ENCODE data around the gene CDNF. TPM values are rescaled to one million over a fixed set of nuclear protein-coding genes. Genes with fewer than 3 reads are reported as not detected.

The CDNF gene
- total and polyA plus RNA-seq, 2 experiments from 2014 or later, result 2.4 to 7.6 TPM

DNA sequence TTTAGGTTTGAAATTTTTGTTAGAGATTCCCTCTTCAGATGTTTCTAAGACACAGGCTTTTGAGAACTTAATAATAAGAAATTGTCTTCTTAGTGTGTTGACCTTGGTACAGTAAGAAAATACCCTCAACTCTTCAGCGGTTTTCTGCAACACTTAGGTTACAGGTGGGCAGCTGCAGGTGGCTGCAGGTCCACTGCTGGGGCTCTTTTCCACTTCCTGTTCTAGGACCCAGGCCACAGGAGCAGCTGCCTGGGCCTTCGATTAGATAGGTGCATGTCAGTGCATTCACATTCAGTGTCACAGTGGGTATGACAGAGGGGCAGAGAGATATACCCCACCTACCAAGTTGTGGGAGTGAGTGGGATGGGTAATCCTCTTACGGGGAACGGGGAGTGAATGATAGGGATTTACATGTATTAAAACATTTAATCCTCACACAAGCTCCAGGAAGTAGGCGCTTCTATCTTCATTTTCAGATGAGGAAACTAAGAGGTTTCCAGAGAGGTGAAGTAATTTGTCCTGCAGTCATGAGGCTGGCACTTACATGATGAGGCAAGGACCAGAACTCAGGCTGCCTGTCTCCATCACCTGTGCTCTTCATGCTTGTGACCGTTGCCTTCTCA, 20.6 kb upstream of the CDNF start:
- H3K4me2 ChIP-seq, result no peak overlapping the region
- WGBS (ENCODE audit: low lambda C conversion rate, missing lambda C conversion rate), result 98% methylated on average over 6 of the region's 6 CpGs
- TF ChIP-seq EZH2 (IDR thresholded peaks at IDR 0.05; ENCODE audit: borderline replicate concordance) (no peak), CTCF (IDR thresholded peaks at IDR 0.05; ENCODE audit: poor library complexity) (no peak), EZH2phosphoT487 (IDR thresholded peaks at IDR 0.05; ENCODE audit: low read depth, severe bottlenecking, unreplicated experiment) (no peak)
- H2AFZ ChIP-seq, result no peak overlapping the region
- H3K4me1 ChIP-seq (ENCODE audit: insufficient read depth), result peaks cover 13% of the 10 kb centered on the region
- no peaks in the 10 kb centered on the region for H3K27me3 ChIP-seq
- no peaks in the 10 kb centered on the region for H3K79me2 ChIP-seq
- no peak overlapping the region for H3K4me3 ChIP-seq
- no peak overlapping the region for H3K27ac ChIP-seq
- no peaks in the 10 kb centered on the region for H3K36me3 ChIP-seq (replicated peaks; ENCODE audit: insufficient read depth, low read depth)
- H3K9me3 ChIP-seq (ENCODE audit: low read depth), result no peaks in the 10 kb centered on the region
- no peaks in the 10 kb centered on the region for H3K9me2 ChIP-seq (replicated peaks; ENCODE audit: insufficient read depth)
- DNase-seq (ENCODE audit: low spot score), result no peak
- H4K20me1 ChIP-seq (ENCODE audit: insufficient read depth, poor library complexity, severe bottlenecking), result no peaks in the 10 kb centered on the region

DNA sequence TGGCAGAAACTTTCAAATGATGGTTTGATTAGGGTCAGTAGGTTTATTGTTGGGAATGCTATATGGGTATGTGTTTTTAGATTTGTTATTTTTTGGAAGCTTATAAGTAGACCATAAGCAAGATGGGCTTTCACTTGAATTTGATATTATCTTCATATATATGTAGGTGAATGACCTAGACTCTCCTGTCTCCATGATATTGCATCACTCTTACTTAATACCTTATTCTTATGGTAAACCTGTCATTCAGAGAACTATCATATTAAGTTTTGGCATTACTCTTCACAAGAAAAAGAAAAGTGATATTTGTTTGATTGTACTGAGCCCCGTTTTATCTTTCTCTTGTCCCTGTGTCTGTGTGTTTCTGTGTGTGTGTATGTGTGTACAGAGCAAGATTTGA, 17.6 kb upstream of the CDNF start:
- Histone ChIP-seq H3K4me3 (no peak overlapping the region), H3K4me1 (ENCODE audit: insufficient read depth) (peaks cover 4% of the 10 kb centered on the region), H4K20me1 (ENCODE audit: insufficient read depth, poor library complexity, severe bottlenecking) (no peaks in the 10 kb centered on the region), H3K27ac (no peak overlapping the region), H3K36me3 (replicated peaks; ENCODE audit: insufficient read depth, low read depth) (no peaks in the 10 kb centered on the region), H3K9me3 (ENCODE audit: low read depth) (no peaks in the 10 kb centered on the region), H3K79me2 (no peaks in the 10 kb centered on the region), H3K4me2 (no peak overlapping the region), H3K9me2 (replicated peaks; ENCODE audit: insufficient read depth) (no peaks in the 10 kb centered on the region), H2AFZ (no peak overlapping the region), H3K27me3 (no peaks in the 10 kb centered on the region)
- 93% methylated on average over 1 of the region's 1 CpG for WGBS (ENCODE audit: low lambda C conversion rate, missing lambda C conversion rate)
- TF ChIP-seq EZH2 (IDR thresholded peaks at IDR 0.05; ENCODE audit: borderline replicate concordance), result no peak
- no peak for TF ChIP-seq EZH2phosphoT487 (IDR thresholded peaks at IDR 0.05; ENCODE audit: low read depth, severe bottlenecking, unreplicated experiment)
- no peak for TF ChIP-seq CTCF (IDR thresholded peaks at IDR 0.05; ENCODE audit: poor library complexity)
- no peak for DNase-seq (ENCODE audit: low spot score)

DNA sequence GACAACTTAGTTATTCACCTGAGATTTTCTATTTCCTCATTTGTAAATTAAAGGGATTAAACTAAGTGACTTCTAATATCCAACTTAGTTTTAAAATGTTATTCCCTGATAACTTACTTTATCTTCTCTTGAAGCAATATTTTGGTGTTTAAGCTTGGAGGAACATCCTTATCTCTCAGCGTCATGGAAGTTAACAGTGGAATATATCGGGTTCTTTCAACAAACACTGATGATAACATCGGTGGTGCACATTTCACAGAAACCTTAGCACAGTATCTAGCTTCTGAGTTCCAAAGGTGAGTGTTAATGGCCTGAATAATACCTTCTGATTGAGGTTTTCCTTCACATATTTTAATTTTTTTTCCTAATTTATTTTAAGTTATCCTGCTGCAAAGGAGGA, 14.4 kb upstream of the CDNF start:
- peak overlapping the region; percentile 1 for H3K27ac ChIP-seq
- no peaks in the 10 kb centered on the region for H4K20me1 ChIP-seq (ENCODE audit: insufficient read depth, poor library complexity, severe bottlenecking)
- no peak overlapping the region for H3K4me2 ChIP-seq
- H3K4me3 ChIP-seq, result no peak overlapping the region
- TF ChIP-seq CTCF (IDR thresholded peaks at IDR 0.05; ENCODE audit: poor library complexity) (no peak), EZH2 (IDR thresholded peaks at IDR 0.05; ENCODE audit: borderline replicate concordance) (no peak), EZH2phosphoT487 (IDR thresholded peaks at IDR 0.05; ENCODE audit: low read depth, severe bottlenecking, unreplicated experiment) (no peak)
- no peak for DNase-seq (ENCODE audit: low spot score)
- no peaks in the 10 kb centered on the region for H3K27me3 ChIP-seq
- 63% methylated on average over 3 of the region's 3 CpGs for WGBS (ENCODE audit: low lambda C conversion rate, missing lambda C conversion rate)
- no peaks in the 10 kb centered on the region for H3K4me1 ChIP-seq (ENCODE audit: insufficient read depth)
- H3K79me2 ChIP-seq, result no peaks in the 10 kb centered on the region
- no peaks in the 10 kb centered on the region for H3K9me3 ChIP-seq (ENCODE audit: low read depth)
- no peaks in the 10 kb centered on the region for H3K9me2 ChIP-seq (replicated peaks; ENCODE audit: insufficient read depth)
- H2AFZ ChIP-seq, result no peak overlapping the region
- H3K36me3 ChIP-seq (replicated peaks; ENCODE audit: insufficient read depth, low read depth), result no peaks in the 10 kb centered on the region

Data from hepatocyte (in vitro differentiated cells).